Kidney capillary endothelial cell (primary cell): ENCODE results near the gene BANF2.
A peak's percentile ranks its signal among the peaks of the same experiment; 100 is the strongest.

Experiments
- DNase-seq: peaks from one replicate; pipeline ENCODE4 v3.0.0-alpha.2; 2018; ENCODE audit warnings: low spot score

Gene BANF2

GRCh38 chr20:17664025-17664633 is 35.6 kb upstream of the BANF2 start:
- no peak for DNase-seq

GRCh38 chr20:17665756-17666155 is 34.0 kb upstream of the BANF2 start:
- no peak for DNase-seq

- no peak for DNase-seq
These were observed 33.3 kb upstream of the BANF2 start for GRCh38 chr20:17666481-17666880.

GRCh38 chr20:17667445-17667844 is 32.3 kb upstream of the BANF2 start:
- no peak for DNase-seq

GRCh38 chr20:17668432-17668831 is 31.3 kb upstream of the BANF2 start:
- no peak for DNase-seq

GRCh38 chr20:17669306-17669931 is 30.3 kb upstream of the BANF2 start:
- DNase-seq = no peak

- no peak for DNase-seq
These were observed 28.8 kb upstream of the BANF2 start for GRCh38 chr20:17671011-17671410.

GRCh38 chr20:17671565-17671964 is 28.2 kb upstream of the BANF2 start:
- DNase-seq = no peak

GRCh38 chr20:17673084-17673483 is 26.7 kb upstream of the BANF2 start:
- no peak for DNase-seq

GRCh38 chr20:17674722-17675518 is 24.8 kb upstream of the BANF2 start:
- DNase-seq = no peak

- DNase-seq = no peak
These were observed 24.0 kb upstream of the BANF2 start for GRCh38 chr20:17675519-17676377.

GRCh38 chr20:17676378-17676759 is 23.4 kb upstream of the BANF2 start:
- no peak for DNase-seq

- DNase-seq = no peak
These were observed 22.8 kb upstream of the BANF2 start for GRCh38 chr20:17676942-17677341.

GRCh38 chr20:17678295-17678694 is 21.5 kb upstream of the BANF2 start:
- no peak for DNase-seq

GRCh38 chr20:17678886-17679285 is 20.9 kb upstream of the BANF2 start:
- no peak for DNase-seq

GRCh38 chr20:17679941-17680835 is 19.6 kb upstream of the BANF2 start:
- DNase-seq = peak; percentile 26

- peak; percentile 47 for DNase-seq
These were observed 18.7 kb upstream of the BANF2 start for GRCh38 chr20:17680836-17681725.

- DNase-seq = no peak
These were observed 18.1 kb upstream of the BANF2 start for GRCh38 chr20:17681726-17682102.

- DNase-seq = peak; percentile 96
These were observed 17.5 kb upstream of the BANF2 start, which contains the start of gene RRBP1 for GRCh38 chr20:17682103-17682888. RRBP1 (minus strand) TSS chr20:17682242; CDS start chr20:17660507, 21,735 bp downstream.

- no peak for DNase-seq
These were observed 16.9 kb upstream of the BANF2 start for GRCh38 chr20:17682889-17683198.
